ENCODE measurements around the gene KLK8.

The KLK8 gene

DNA sequence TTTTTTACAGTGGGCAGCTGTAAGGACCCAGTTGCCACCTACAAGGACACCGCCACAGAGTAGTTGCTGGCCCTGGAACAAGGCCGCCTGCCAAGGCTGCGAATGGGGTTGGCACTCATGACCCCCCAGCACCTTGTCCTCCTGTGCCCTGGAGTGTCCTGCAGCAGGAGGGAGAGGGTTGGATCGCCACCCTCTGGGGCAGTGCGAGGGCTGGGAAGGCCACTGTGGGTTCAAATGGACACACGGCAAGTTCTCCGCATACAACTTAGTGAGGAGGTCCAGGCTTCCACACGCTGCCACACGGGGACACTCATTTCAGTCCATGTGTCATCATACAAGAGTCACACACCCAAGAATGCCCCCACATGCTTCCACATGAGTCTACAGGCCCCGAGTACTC lies 978 bp downstream of the KLK8 start:
- DNase-seq (no peak), ATAC-seq (ENCODE audit: insufficient read depth, low read depth) (no peak)
- Histone ChIP-seq H3K36me3 (ENCODE audit: insufficient read depth, low read length) (no peaks in the 10 kb centered on the region), H3K4me3 (ENCODE audit: low read depth in 1 of 2, low read length in 2 of 2) (no peak overlapping the region), H3K27me3 (ENCODE audit: insufficient read depth, low read length, poor library complexity) (no peaks in the 10 kb centered on the region), H2AFZ (ENCODE audit: low read depth, low read length) (no peak overlapping the region), H3K27ac (ENCODE audit: low read length) (no peak overlapping the region), H3K79me2 (ENCODE audit: insufficient read depth, low read length) (no peaks in the 10 kb centered on the region), H4K20me1 (ENCODE audit: insufficient read depth, low read length) (0 out of 2 replicates have a peak, but pooled peaks cover 2% of the 10 kb centered on the region), H3K4me1 (ENCODE audit: insufficient read depth, low read length) (no peaks in the 10 kb centered on the region), H3K9ac (ENCODE audit: low read depth, low read length) (no peak overlapping the region), H3K9me3 (ENCODE audit: insufficient read depth, low read length, severe bottlenecking) (no peaks in the 10 kb centered on the region), H3K4me2 (ENCODE audit: insufficient read depth, low read length) (no peak overlapping the region)
- TF ChIP-seq CTCF (IDR thresholded peaks at IDR 0.05; ENCODE audit: borderline replicate concordance, extremely low read depth, low read length, poor library complexity, severe bottlenecking) (no peak), EZH2 (IDR thresholded peaks at IDR 0.05; ENCODE audit: borderline replicate concordance, low read depth, low read length, severe bottlenecking) (no peak)

DNA sequence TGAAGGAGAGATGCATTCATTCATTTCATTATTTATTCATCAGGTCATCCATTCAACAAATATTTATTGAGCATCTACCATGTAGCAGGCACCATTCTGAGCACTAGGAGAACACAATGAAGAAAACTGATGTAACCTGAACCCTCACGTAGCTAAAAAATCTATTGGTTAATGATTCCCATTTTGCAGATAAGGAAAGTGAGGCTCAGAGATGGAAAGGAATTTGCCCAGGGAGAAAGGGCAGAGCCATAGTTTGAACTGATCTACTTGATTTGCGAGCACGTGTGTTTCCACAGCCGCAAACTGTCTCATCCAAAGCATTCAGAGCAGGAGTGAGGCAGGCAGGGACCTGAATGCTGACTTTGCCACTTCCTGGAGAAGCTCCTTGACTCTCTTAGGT lies 2.7 kb downstream of the KLK8 start:
- H3K27ac ChIP-seq (ENCODE audit: low read length): no peak overlapping the region
- no peak overlapping the region for H3K9ac ChIP-seq (ENCODE audit: low read depth, low read length)
- 0 out of 2 replicates have a peak, but pooled peaks cover 2% of the 10 kb centered on the region for H4K20me1 ChIP-seq (ENCODE audit: insufficient read depth, low read length)
- no peak overlapping the region for H2AFZ ChIP-seq (ENCODE audit: low read depth, low read length)
- no peaks in the 10 kb centered on the region for H3K79me2 ChIP-seq (ENCODE audit: insufficient read depth, low read length)
- no peak overlapping the region for H3K4me3 ChIP-seq (ENCODE audit: low read depth in 1 of 2, low read length in 2 of 2)
- no peaks in the 10 kb centered on the region for H3K4me1 ChIP-seq (ENCODE audit: insufficient read depth, low read length)
- no peaks in the 10 kb centered on the region for H3K36me3 ChIP-seq (ENCODE audit: insufficient read depth, low read length)
- TF ChIP-seq EZH2 (IDR thresholded peaks at IDR 0.05; ENCODE audit: borderline replicate concordance, low read depth, low read length, severe bottlenecking) (no peak), CTCF (IDR thresholded peaks at IDR 0.05; ENCODE audit: borderline replicate concordance, extremely low read depth, low read length, poor library complexity, severe bottlenecking) (no peak)
- no peak overlapping the region for H3K4me2 ChIP-seq (ENCODE audit: insufficient read depth, low read length)
- no peaks in the 10 kb centered on the region for H3K27me3 ChIP-seq (ENCODE audit: insufficient read depth, low read length, poor library complexity)
- no peaks in the 10 kb centered on the region for H3K9me3 ChIP-seq (ENCODE audit: insufficient read depth, low read length, severe bottlenecking)
- DNase-seq (no peak), ATAC-seq (ENCODE audit: insufficient read depth, low read depth) (no peak)

DNA sequence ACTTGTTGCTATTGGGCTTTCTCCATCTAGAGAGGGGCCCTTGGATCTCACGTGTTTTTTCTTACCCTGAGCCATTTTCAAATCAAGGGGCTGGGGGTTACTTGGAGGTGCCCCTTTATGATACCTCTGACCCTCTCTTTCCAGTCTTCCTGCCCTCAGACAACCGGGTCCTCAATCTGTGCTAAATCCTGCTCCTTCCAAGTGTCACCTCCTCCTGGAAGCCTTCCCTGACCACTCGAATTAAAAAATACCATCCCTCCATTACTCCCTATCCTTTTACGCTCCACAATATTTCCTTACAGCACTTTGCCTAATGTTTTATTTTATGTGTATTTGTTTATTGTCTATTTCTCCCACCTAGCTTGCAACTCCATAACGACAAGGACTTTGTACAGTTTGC lies 3.3 kb downstream of the KLK8 start:
- H3K4me1 ChIP-seq (ENCODE audit: insufficient read depth, low read length): no peaks in the 10 kb centered on the region
- no peak for TF ChIP-seq EZH2 (IDR thresholded peaks at IDR 0.05; ENCODE audit: borderline replicate concordance, low read depth, low read length, severe bottlenecking)
- no peak for TF ChIP-seq CTCF (IDR thresholded peaks at IDR 0.05; ENCODE audit: borderline replicate concordance, extremely low read depth, low read length, poor library complexity, severe bottlenecking)
- no peak overlapping the region for H3K4me2 ChIP-seq (ENCODE audit: insufficient read depth, low read length)
- no peaks in the 10 kb centered on the region for H3K27me3 ChIP-seq (ENCODE audit: insufficient read depth, low read length, poor library complexity)
- no peaks in the 10 kb centered on the region for H3K9me3 ChIP-seq (ENCODE audit: insufficient read depth, low read length, severe bottlenecking)
- ATAC-seq (ENCODE audit: insufficient read depth, low read depth) (no peak), DNase-seq (no peak)
- no peak overlapping the region for H2AFZ ChIP-seq (ENCODE audit: low read depth, low read length)
- H3K36me3 ChIP-seq (ENCODE audit: insufficient read depth, low read length): no peaks in the 10 kb centered on the region
- H3K79me2 ChIP-seq (ENCODE audit: insufficient read depth, low read length): no peaks in the 10 kb centered on the region
- no peak overlapping the region for H3K27ac ChIP-seq (ENCODE audit: low read length)
- no peak overlapping the region for H3K9ac ChIP-seq (ENCODE audit: low read depth, low read length)
- H3K4me3 ChIP-seq (ENCODE audit: low read depth in 1 of 2, low read length in 2 of 2): no peak overlapping the region
- 0 out of 2 replicates have a peak, but pooled peaks cover 2% of the 10 kb centered on the region for H4K20me1 ChIP-seq (ENCODE audit: insufficient read depth, low read length)

GRCh38 chr19:50994129-50994528 lies 7.3 kb downstream of the KLK8 start:
- Histone ChIP-seq H3K79me2 (ENCODE audit: insufficient read depth, low read length) (no peaks in the 10 kb centered on the region), H3K27me3 (ENCODE audit: insufficient read depth, low read length, poor library complexity) (no peaks in the 10 kb centered on the region), H3K9ac (ENCODE audit: low read depth, low read length) (no peak overlapping the region), H3K36me3 (ENCODE audit: insufficient read depth, low read length) (no peaks in the 10 kb centered on the region), H3K4me1 (ENCODE audit: insufficient read depth, low read length) (no peaks in the 10 kb centered on the region), H2AFZ (ENCODE audit: low read depth, low read length) (no peak overlapping the region), H3K4me3 (ENCODE audit: low read depth in 1 of 2, low read length in 2 of 2) (no peak overlapping the region), H3K27ac (ENCODE audit: low read length) (no peak overlapping the region), H4K20me1 (ENCODE audit: insufficient read depth, low read length) (no peaks in the 10 kb centered on the region), H3K4me2 (ENCODE audit: insufficient read depth, low read length) (no peak overlapping the region), H3K9me3 (ENCODE audit: insufficient read depth, low read length, severe bottlenecking) (no peaks in the 10 kb centered on the region)
- TF ChIP-seq CTCF (IDR thresholded peaks at IDR 0.05; ENCODE audit: borderline replicate concordance, extremely low read depth, low read length, poor library complexity, severe bottlenecking) (no peak), EZH2 (IDR thresholded peaks at IDR 0.05; ENCODE audit: borderline replicate concordance, low read depth, low read length, severe bottlenecking) (no peak)
- ATAC-seq (ENCODE audit: insufficient read depth, low read depth) (no peak), DNase-seq (peak; percentile 7)
